G401.6 (cell line): ENCODE results near the gene ABAT.
"Not testable (repeated sequence)": the region's sequence is repeated elsewhere in the genome, so short reads cannot be mapped to it uniquely, and the experiment has no call there.

Source experiments
- FAIRE-seq: peaks from 2 replicates; lab custom pipeline; 2012; peaks lifted over from hg19 to GRCh38; lab: Jason Lieb, UNC

Gene ABAT

GRCh38 chr16:8742068-8742467 lies 67.7 kb downstream of the ABAT start:
- FAIRE-seq, result no peak

DNA sequence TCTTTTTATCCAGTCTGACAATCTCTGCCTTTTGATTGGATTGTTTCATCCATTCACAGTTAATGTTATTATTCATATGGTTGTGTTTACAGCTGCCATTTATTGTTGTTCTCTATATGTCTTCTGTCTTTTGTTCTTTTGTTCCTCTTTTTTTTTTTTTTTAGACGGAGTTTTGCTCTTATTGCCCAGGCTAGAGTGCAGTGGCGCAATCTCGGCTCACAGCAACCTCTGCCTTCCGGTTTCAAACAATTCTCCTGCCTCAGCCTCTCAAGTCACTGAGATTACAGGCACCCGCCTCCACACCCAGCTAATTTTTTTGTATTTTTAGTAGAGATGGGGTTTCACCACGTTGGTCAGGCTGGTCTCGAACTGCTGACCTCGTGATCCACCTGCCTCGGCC lies 74.5 kb downstream of the ABAT start:
- not testable (repeated sequence) for FAIRE-seq

- FAIRE-seq, result no peak
Observed at GRCh38 chr16:8751481-8752311, 77.3 kb downstream of the ABAT start.

- FAIRE-seq, result no peak
Observed at GRCh38 chr16:8752706-8753105, 78.3 kb downstream of the ABAT start.

DNA sequence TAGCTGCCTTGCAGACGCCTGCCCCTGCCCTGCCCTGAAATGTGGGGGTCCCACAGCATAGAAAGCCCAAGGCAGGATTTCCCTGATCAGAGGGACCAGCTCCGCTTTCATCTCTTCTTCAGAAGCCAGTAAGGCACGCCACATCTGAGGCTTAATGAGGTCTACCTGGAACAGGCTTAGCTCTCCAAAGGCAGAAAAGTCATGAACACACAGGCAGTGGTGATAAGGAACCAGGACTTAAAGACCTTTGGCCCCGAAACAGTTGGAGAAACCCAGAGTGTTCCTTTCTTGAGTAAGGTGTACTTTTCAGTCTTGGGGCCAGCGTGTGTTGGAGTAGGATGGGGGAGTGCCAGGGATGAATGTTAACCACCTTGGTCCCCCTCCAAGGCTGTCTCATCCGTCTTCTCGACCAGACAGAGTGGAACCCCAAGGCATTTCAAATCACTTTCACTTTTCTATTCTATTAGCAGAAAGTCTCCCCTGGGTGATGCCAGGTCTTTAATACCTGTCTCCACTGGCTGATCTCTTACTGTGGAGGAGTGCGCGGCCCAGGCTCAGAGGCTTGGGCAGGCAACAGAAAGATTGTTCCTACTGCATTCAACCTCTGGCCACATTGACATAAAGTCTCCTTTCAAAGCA lies 79.1 kb downstream of the ABAT start:
- no peak for FAIRE-seq

DNA sequence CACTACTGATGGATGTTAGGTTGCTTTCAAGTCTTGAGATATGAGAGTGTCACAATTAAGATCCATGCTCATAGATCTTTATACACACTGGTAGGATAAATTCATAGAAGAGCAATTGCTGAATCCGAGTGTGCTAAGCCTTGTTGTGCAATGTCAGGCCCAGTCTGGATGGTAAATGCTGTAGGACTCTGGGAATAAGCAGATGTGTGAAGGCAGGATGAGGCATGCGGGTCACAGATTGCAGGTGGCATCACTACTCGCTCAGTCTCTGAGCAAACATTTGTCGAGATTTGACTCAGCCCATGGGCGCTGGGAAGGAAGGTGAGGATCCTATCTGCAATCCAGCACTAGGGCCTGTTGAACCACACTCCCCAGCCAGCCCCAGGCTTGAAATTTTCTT lies 82.3 kb downstream of the ABAT start:
- no peak for FAIRE-seq

DNA sequence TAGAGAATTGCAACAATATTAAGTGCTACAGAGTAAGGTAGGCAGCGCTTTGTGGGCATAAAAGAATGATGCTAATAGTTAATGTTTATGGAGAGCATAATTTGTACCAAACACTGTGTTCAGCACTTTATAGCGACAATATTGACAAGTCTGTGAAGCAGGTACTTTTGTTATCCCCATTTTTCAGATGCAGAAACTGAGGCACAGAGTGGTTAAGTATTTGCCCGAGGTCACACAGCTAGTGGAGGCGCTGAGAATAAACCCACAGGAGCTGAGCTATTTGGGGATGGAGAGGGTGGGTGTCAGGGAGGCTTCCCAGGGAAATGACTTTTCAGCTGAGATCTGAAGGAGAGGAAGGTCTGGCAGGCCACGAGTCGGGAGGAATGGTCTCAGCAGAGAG lies 83.6 kb downstream of the ABAT start:
- no peak for FAIRE-seq

GRCh38 chr16:8760021-8760420 lies 85.6 kb downstream of the ABAT start:
- no peak for FAIRE-seq

- no peak for FAIRE-seq
Observed at GRCh38 chr16:8761078-8761477, 86.7 kb downstream of the ABAT start.

DNA sequence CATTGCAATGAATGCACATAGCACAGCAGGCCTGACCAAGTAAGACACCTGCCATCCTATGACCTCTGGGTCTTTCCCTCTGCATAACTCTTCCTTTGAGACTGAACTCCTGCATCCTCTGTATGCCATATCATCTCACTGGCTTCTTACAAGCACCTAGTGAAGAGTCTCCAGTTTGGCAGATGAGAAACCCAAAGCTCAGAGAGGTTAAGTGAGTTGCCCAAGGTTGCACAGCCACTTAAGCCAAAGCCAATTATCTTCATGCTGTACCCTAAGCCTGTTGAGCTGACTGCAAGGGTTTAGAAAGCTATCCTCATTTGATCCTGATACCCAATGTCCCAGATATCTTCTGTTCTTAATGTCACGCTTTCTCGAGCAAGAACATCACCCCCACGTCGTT lies 87.8 kb downstream of the ABAT start:
- no peak for FAIRE-seq

- FAIRE-seq, result no peak
Observed at GRCh38 chr16:8763083-8763482, 88.7 kb downstream of the ABAT start.

GRCh38 chr16:8763899-8764298 lies 89.5 kb downstream of the ABAT start:
- FAIRE-seq, result no peak

DNA sequence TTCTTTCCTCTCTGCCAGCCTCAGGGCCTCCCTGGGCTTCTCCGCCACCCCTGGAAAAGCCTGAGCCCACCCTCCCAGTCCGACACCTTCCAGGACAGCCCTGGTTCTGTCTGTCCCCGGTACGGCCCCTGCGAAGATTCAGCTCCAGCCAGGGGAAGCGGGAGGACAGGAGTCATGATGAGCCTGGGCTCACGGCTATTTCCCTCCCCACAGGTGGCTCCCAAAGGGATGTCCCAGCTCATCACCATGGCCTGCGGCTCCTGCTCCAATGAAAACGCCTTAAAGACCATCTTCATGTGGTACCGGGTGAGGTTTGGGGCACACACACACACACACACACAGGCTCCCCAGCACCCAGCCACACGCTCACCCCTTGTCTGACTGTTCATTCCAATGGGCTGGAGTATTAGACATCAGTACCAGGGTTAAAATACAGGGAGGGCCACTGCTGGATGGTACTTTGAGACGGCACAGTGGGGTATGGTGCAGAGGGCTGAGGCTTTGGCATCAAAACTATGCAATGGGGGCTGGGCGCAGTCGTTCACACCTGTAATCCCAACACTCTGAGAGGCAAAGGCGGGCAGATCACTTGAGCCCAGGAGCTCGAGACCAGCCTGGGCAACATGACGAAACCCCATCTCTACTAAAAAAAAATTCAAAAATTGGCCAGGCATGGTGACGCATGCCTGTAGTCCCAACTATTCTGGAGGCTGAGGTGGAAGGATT lies 90.3 kb downstream of the ABAT start:
- no peak for FAIRE-seq

- no peak for FAIRE-seq
Observed at GRCh38 chr16:8767176-8767575, 92.8 kb downstream of the ABAT start.

- no peak for FAIRE-seq
Observed at GRCh38 chr16:8768283-8768682, 93.9 kb downstream of the ABAT start.

GRCh38 chr16:8768692-8769091 lies 94.3 kb downstream of the ABAT start:
- FAIRE-seq, result no peak

DNA sequence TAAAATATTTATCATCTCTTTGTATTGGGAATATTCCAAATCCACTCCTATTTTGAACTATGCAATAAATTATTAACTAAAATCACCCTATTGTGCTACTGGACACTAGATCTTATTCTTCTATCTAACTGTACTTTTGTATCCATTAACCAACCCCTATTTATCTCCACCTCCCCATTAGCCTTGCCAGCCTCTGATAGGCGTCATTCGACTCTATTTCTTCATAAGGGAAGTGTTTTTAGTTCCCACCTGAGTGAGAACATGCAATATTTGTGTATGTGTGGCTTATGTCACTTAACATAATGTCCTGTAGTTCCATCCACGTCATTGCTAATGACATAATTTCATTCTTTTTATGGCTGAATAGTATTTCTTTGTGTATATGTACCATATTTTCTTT lies 99.1 kb downstream of the ABAT start:
- FAIRE-seq, result no peak

GRCh38 chr16:8774208-8774607 lies 99.8 kb downstream of the ABAT start:
- FAIRE-seq, result no peak

- no peak for FAIRE-seq
Observed at GRCh38 chr16:8775359-8775758, 100.9 kb downstream of the ABAT start.

DNA sequence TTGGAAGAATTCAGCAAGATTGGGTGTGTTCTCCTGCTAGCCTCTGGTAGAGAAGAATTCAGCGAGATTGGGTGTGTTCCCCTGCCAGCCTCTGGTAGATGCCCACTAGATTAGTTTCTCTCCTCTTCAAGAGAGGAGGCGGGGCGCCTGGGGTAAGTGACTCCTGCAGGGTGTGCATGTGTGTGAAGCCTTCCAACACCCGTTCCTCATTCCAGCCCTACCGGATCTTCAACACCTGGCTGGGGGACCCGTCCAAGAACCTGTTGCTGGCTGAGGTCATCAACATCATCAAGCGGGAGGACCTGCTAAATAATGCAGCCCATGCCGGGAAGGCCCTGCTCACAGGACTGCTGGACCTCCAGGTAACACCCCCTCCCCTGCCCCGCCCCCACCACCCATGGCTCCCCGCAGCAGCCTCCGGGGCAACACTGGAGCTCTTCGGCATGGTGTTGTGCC lies 101.7 kb downstream of the ABAT start:
- FAIRE-seq, result no peak

DNA sequence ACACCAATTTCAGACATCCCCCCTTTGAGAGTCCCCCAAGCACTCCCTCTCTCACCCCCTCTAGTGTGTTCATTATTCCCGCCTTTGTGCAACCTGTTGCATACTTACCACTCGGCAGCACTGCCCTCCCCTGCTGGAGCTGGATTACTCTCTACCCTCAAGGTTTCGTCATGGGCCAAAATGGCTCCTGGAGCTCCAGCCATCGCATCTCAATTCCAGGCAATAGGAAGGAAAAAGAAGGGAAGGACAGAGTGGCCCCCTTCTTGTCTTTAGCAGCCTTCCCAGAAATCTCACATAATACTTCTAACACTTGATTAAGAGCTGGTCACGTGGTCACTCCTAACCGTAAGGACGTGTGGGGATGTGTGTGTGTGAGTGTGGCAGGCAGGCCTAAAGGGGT lies 102.8 kb downstream of the ABAT start:
- no peak for FAIRE-seq

GRCh38 chr16:8781797-8782196 lies 107.4 kb downstream of the ABAT start:
- no peak for FAIRE-seq

GRCh38 chr16:8782673-8783072 lies 108.3 kb downstream of the ABAT start:
- no peak for FAIRE-seq
